ENCODE measurements around the gene COL6A3.

The COL6A3 gene, protein sequence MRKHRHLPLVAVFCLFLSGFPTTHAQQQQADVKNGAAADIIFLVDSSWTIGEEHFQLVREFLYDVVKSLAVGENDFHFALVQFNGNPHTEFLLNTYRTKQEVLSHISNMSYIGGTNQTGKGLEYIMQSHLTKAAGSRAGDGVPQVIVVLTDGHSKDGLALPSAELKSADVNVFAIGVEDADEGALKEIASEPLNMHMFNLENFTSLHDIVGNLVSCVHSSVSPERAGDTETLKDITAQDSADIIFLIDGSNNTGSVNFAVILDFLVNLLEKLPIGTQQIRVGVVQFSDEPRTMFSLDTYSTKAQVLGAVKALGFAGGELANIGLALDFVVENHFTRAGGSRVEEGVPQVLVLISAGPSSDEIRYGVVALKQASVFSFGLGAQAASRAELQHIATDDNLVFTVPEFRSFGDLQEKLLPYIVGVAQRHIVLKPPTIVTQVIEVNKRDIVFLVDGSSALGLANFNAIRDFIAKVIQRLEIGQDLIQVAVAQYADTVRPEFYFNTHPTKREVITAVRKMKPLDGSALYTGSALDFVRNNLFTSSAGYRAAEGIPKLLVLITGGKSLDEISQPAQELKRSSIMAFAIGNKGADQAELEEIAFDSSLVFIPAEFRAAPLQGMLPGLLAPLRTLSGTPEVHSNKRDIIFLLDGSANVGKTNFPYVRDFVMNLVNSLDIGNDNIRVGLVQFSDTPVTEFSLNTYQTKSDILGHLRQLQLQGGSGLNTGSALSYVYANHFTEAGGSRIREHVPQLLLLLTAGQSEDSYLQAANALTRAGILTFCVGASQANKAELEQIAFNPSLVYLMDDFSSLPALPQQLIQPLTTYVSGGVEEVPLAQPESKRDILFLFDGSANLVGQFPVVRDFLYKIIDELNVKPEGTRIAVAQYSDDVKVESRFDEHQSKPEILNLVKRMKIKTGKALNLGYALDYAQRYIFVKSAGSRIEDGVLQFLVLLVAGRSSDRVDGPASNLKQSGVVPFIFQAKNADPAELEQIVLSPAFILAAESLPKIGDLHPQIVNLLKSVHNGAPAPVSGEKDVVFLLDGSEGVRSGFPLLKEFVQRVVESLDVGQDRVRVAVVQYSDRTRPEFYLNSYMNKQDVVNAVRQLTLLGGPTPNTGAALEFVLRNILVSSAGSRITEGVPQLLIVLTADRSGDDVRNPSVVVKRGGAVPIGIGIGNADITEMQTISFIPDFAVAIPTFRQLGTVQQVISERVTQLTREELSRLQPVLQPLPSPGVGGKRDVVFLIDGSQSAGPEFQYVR (N-terminal part only)

GRCh38 chr2:237413777-237414661, at the start of gene COL6A3:
Gene COL6A3, minus strand, starts transcription at chr2:237414164. Its CDS starts 17,347 bp downstream, at chr2:237396817.
- no peak for DNase-seq

- DNase-seq, result no peak
Observed at GRCh38 chr2:237459741-237460174, 45.8 kb upstream of the COL6A3 start.

GRCh38 chr2:237459226-237459625, 45.3 kb upstream of the COL6A3 start:
- DNase-seq, result no peak

- no peak for DNase-seq
Observed at GRCh38 chr2:237458519-237458918, 44.6 kb upstream of the COL6A3 start.

- no peak for DNase-seq
Observed at GRCh38 chr2:237457388-237457941, 43.5 kb upstream of the COL6A3 start.

GRCh38 chr2:237456200-237456843, 42.4 kb upstream of the COL6A3 start:
- peak; percentile 76 to 89 for DNase-seq

- DNase-seq, result no peak
Observed at GRCh38 chr2:237455764-237456163, 41.8 kb upstream of the COL6A3 start.

DNA sequence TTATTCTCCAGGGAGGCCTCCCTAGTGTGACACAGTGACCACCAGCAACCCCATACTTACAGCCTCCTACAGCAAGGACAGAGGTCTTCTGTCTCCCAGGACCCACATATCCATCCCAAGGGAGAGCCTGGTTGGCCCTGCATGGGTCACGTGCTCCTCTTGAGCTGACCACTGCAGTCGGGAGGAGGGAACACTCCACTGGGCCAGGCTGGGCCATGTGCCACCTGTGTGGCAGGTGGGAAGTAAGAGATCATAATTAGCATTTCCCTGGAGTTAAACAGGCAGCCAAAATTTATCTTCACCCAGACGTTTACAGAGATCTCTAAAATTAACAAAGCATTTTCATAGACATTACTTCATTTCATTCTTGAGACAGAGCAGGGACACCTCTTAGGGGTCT, 39.7 kb upstream of the COL6A3 start:
- DNase-seq, result no peak

DNA sequence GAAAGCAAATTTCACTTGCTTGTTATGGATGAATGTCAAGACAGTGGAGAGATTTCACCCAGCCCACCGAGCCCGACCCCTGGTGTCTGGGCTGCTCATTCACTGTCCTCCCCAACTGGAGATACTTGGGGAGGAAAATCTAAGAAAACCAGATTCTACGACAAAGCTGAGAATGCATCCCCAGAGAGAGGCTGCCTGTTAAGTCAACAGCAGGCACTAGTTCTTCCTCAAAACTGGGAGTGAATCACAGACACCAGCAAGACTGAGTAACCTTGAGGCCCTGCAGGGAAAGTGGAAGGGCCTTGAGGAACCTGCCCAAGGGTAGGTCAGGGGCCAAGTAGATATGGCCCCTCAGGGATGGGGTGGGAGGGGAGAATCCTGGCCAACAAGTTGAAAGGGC, 38.9 kb upstream of the COL6A3 start:
- DNase-seq, result no peak

- DNase-seq, result no peak
Observed at GRCh38 chr2:237451643-237452469, 37.9 kb upstream of the COL6A3 start.

DNA sequence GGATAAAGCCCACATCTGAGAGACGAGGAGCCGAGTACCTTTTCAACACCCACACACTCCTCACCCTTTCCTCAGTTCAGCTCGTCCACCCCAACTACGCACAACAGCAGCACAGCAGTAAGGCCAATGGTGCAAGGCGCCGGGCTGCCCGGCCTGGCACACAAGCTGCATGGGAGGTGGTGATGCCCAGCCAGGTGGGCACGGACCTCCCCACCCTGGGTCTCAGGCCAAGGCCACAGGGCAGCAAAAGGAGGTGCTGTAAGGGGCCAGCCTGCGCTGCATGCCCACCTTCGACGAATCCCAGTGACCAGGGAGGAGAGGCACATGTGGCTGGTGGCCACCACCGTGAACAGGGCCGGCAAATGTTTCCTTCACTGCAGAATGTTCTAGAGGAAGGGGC, 36.6 kb upstream of the COL6A3 start:
- DNase-seq, result no peak

- no peak for DNase-seq
Observed at GRCh38 chr2:237450108-237450507, 36.1 kb upstream of the COL6A3 start.

GRCh38 chr2:237449193-237449881, 35.4 kb upstream of the COL6A3 start:
- no peak for DNase-seq

DNA sequence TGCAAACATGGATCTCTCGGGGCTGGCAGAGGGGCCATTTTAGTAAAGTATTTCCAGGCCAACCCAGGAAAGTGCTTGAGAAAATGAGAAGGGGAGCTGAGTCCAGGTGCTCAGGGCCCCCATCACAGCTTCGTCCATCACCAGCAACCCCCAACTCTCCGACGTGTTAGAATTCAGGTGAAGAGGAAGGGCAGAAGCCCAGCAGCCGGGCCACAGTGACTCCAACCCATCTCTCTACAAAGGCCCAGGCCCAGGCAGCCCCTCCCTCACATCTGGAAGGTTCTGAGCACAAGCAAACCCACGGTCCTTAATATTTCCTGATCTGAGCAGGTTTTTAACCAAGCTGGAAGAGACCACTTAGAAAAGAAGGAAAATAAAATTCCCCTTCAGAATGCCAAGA, 34.7 kb upstream of the COL6A3 start:
- DNase-seq, result no peak

GRCh38 chr2:237448171-237448570, 34.2 kb upstream of the COL6A3 start:
- no peak for DNase-seq

DNA sequence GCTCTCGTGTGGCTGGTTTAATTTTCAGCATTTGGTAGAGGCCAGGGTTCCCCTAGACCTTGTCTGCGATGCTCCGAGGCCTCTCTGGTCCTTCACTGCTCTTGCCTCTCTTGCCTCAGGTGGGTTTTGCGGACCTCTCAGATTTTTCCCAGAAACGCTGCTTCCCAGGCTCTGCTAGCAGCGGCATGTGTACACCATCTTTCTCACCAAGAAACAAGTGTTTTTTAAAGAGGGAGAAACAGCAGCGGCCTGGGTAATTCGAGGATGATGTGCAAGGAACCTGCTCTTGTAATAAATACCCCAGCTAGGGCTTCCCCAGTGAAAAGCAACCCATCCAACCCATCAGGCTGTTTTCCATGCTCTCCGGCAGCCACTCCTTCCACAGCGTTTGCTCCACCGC, 33.5 kb upstream of the COL6A3 start:
- no peak for DNase-seq

GRCh38 chr2:237446338-237446665, 32.3 kb upstream of the COL6A3 start:
- no peak for DNase-seq

- DNase-seq, result no peak
Observed at GRCh38 chr2:237445611-237446337, 31.8 kb upstream of the COL6A3 start.

DNA sequence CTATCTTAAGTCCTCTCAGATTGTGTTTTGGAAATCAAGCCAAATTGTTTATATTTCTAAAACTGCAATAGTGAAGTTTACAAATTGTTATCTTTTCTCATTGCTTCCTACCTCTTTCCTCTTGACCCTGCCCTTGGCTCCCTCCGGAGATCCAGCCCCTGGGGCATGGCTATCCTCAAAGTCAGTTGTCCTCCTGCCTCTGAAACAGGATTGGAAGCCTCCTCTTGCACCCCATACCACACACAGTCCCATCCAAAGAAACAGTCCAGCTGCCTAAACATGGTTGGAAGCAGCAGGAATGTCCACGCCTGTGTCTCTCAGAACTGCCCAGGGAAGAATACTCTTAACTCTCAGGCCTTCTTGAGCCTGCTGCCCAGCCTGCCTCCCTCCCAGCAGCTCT, 30.1 kb upstream of the COL6A3 start:
- no peak for DNase-seq

Measured in NCI-H524 (cell line).